ENCODE results near the gene KCNJ12. TPM values are rescaled to one million over a fixed set of nuclear protein-coding genes. Genes with fewer than 3 reads are reported as not detected.
A peak's percentile ranks its signal among the peaks of the same experiment; 100 is the strongest.

The KCNJ12 gene
- polyA plus RNA-seq, 3 donors: not detected

- no peak overlapping the region for H3K4me3 Mint-ChIP-seq
- no peaks in the 10 kb centered on the region for H4K20me1 ChIP-seq (ENCODE audit: insufficient read depth, low read length)
- no peak overlapping the region for H2AFZ ChIP-seq (ENCODE audit: insufficient read depth, low read depth, low read length, poor library complexity, severe bottlenecking)
- no peaks in the 10 kb centered on the region for H3K4me1 Mint-ChIP-seq
- H3K36me3 Mint-ChIP-seq: no peaks in the 10 kb centered on the region
- H3K27ac Mint-ChIP-seq: peak overlapping the region in 1 of 7 donors; percentile 44
- H3K4me1 ChIP-seq (ENCODE audit: control insufficient read depth in 1 of 2, insufficient read depth in 2 of 2, low read length in 2 of 2): no peaks in the 10 kb centered on the region
- H3K9me3 ChIP-seq (replicated peaks in 1 of 2; ENCODE audit: control insufficient read depth in 1 of 2, insufficient read depth in 1 of 2, low read length in 2 of 2): no peaks in the 10 kb centered on the region
- peaks cover 1 to 4% (median 4%) of the 10 kb centered on the region in 3 donors for H3K27me3 Mint-ChIP-seq (ENCODE audit: low read depth in 3 of 3)
- no peaks in the 10 kb centered on the region for H3K27me3 ChIP-seq (ENCODE audit: control insufficient read depth in 2 of 2, insufficient read depth in 2 of 2, low read length in 2 of 2)
- H3K9ac ChIP-seq (ENCODE audit: insufficient read depth, low read length, poor library complexity, severe bottlenecking): no peak overlapping the region
- no peak overlapping the region for H3K27ac ChIP-seq (ENCODE audit: low read depth in 1 of 2, low read length in 2 of 2)
- TF ChIP-seq CTCF (IDR thresholded peaks at IDR 0.05): no peak
- no peaks in the 10 kb centered on the region for H3K79me2 ChIP-seq (ENCODE audit: insufficient read depth, low read length)
- H3K36me3 ChIP-seq (replicated peaks in 1 of 2; ENCODE audit: control insufficient read depth in 1 of 2, insufficient read depth in 2 of 2, low read length in 2 of 2): no peaks in the 10 kb centered on the region
- no peak for DNase-seq
- no peak overlapping the region for H3K4me3 ChIP-seq (replicated peaks in 1 of 3; ENCODE audit: low read depth in 2 of 3, low read length in 3 of 3)
- no CpG with 5 or more reads among the region's 2 CpGs for WGBS (ENCODE audit: insufficient coverage)
- intact Hi-C loops (cut with micrococcal nuclease): no loop called here
- H3K4me2 ChIP-seq (replicated peaks; ENCODE audit: extremely low read depth, low read length, poor library complexity, severe bottlenecking): no peak overlapping the region
- no peaks in the 10 kb centered on the region for H3K9me3 Mint-ChIP-seq
Observed at GRCh38 chr17:21394265-21394664, 18.1 kb downstream of the KCNJ12 start.

- WGBS (ENCODE audit: insufficient coverage): 89% methylated on average over 5 of the region's 5 CpGs
- peaks cover 0 to 6% (median 2%) of the 10 kb centered on the region in 7 donors for H3K9me3 Mint-ChIP-seq
Observed at GRCh38 chr17:21395764-21396163, 19.6 kb downstream of the KCNJ12 start.

More at GRCh38 chr17:21395764-21396163, 19.6 kb downstream of the KCNJ12 start:
- intact Hi-C loops (cut with micrococcal nuclease): no loop called here
- Histone ChIP-seq H3K4me3 (replicated peaks in 1 of 3; ENCODE audit: low read depth in 2 of 3, low read length in 3 of 3) (no peak overlapping the region), H3K36me3 (replicated peaks in 1 of 2; ENCODE audit: control insufficient read depth in 1 of 2, insufficient read depth in 2 of 2, low read length in 2 of 2) (no peaks in the 10 kb centered on the region), H3K27ac (ENCODE audit: low read depth in 1 of 2, low read length in 2 of 2) (no peak overlapping the region), H4K20me1 (ENCODE audit: insufficient read depth, low read length) (no peaks in the 10 kb centered on the region), H3K27me3 (ENCODE audit: control insufficient read depth in 2 of 2, insufficient read depth in 2 of 2, low read length in 2 of 2) (no peaks in the 10 kb centered on the region), H3K4me1 (ENCODE audit: control insufficient read depth in 1 of 2, insufficient read depth in 2 of 2, low read length in 2 of 2) (no peaks in the 10 kb centered on the region), H3K4me2 (replicated peaks; ENCODE audit: extremely low read depth, low read length, poor library complexity, severe bottlenecking) (no peak overlapping the region), H3K9ac (ENCODE audit: insufficient read depth, low read length, poor library complexity, severe bottlenecking) (no peak overlapping the region), H3K9me3 (replicated peaks in 1 of 2; ENCODE audit: control insufficient read depth in 1 of 2, insufficient read depth in 1 of 2, low read length in 2 of 2) (peaks cover 1 to 4% of the 10 kb centered on the region in 2 donors), H3K79me2 (ENCODE audit: insufficient read depth, low read length) (no peaks in the 10 kb centered on the region), H2AFZ (ENCODE audit: insufficient read depth, low read depth, low read length, poor library complexity, severe bottlenecking) (no peak overlapping the region)
- TF ChIP-seq CTCF (IDR thresholded peaks at IDR 0.05): no peak
- Mint-ChIP-seq H3K4me1 (no peaks in the 10 kb centered on the region), H3K4me3 (no peak overlapping the region), H3K36me3 (no peaks in the 10 kb centered on the region), H3K27ac (no peak overlapping the region), H3K27me3 (ENCODE audit: low read depth in 3 of 3) (peaks cover 0 to 4% (median 1%) of the 10 kb centered on the region in 3 donors)
- no peak for DNase-seq

Measured in CD14-positive monocyte (primary cell).